A549 (cell line): ENCODE measurements around the gene TUBG2. TPM values are rescaled to one million over a fixed set of nuclear protein-coding genes. Genes with fewer than 3 reads are reported as not detected.

Experiments used
- ATAC-seq, 2 experiments: fragments of 200-7000 bp in 1 of 2; fragments of >200 bp in 1 of 2; cut with Nextera tagmentation in 1 of 2; cut with Tn5 transposase in 1 of 2; 3 replicates each; pipeline versions ENCODE4 v1.8.0 to v1.9.1; 2018 to 2020; ENCODE audit warnings: mild to moderate bottlenecking in 1 of 2, moderate library complexity in 1 of 2
- CTCF ChIA-PET: fragments of 300-600 bp; sonication (Branson Sonifier 250); formaldehyde crosslinking; extraction: SDS; loops from one replicate; lab custom pipeline; 2021; ENCODE audit warnings: antibody characterized with exemption, inconsistent platforms; lab: Yijun Ruan, JAX
- POLR2A ChIA-PET: fragments of 350-600 bp; formaldehyde crosslinking; extraction: SDS; loops from one replicate; lab custom pipeline; 2021; ENCODE audit warnings: antibody characterized with exemption, inconsistent platforms; lab: Yijun Ruan, JAX
- DNase-seq, 2 experiments: peaks; one replicate each; pipeline versions ENCODE4 v3.0.0 to v3.0.0-alpha.2; 2011 to 2016; ENCODE audit warnings: low read depth in 1 of 2, low spot score in 1 of 2
- FAIRE-seq: peaks from 2 replicates; lab custom pipeline; 2011; peaks lifted over from hg19 to GRCh38; lab: Jason Lieb, UNC
- H3K27ac ChIP-seq, 2 experiments: fragments of >200 bp; sonication (Bioruptor Twin); formaldehyde crosslinking; 3 replicates each; pipeline ENCODE4 v1.5.1; 2016 to 2017
- H3K4me1 ChIP-seq: fragments of >200 bp; sonication (Bioruptor Twin); formaldehyde crosslinking; 3 replicates; pipeline ENCODE4 v1.6.1; 2016
- H3K4me2 ChIP-seq: fragments of >200 bp; sonication (Bioruptor Twin); formaldehyde crosslinking; 3 replicates; pipeline ENCODE4 v1.6.1; 2016
- H3K4me3 ChIP-seq: fragments of >200 bp; sonication (Bioruptor Twin); formaldehyde crosslinking; 3 replicates; pipeline ENCODE4 v1.5.1; 2016
- H3K9me3 ChIP-seq: fragments of >200 bp; sonication (Bioruptor Twin); formaldehyde crosslinking; 3 replicates; pipeline ENCODE4 v1.6.1; 2016
- CBX8 ChIP-seq: fragments of 200-600 bp; sonication (generic); IDR thresholded peaks from 2 replicates; pipeline ENCODE4 v1.6.1; 2016
- CEBPB ChIP-seq, 2 experiments: fragments of >200 bp in 1 of 2; sonication (Bioruptor Twin) in 1 of 2; formaldehyde crosslinking in 1 of 2; IDR thresholded peaks; 2 replicates each; pipeline ENCODE4 v1.6.1; 2012 to 2016
- EHF ChIP-seq: fragments of 250-450 bp; sonication (Bioruptor Pico); IDR thresholded peaks from 2 replicates; pipeline ENCODE4 v1.5.0; 2020; ENCODE audit warnings: mild to moderate bottlenecking
- EP300 ChIP-seq, 2 experiments: fragments of >200 bp; sonication (Bioruptor Twin); formaldehyde crosslinking; IDR thresholded peaks; 2 replicates in 1 of 2; 3 replicates in 1 of 2; pipeline ENCODE4 v1.6.1; 2016 to 2017
- ESRRA ChIP-seq: fragments of 150-350 bp; IDR thresholded peaks from 2 replicates; pipeline ENCODE4 v1.6.1; 2014; ENCODE audit warnings: mild to moderate bottlenecking, low read length, borderline replicate concordance
- FOSB ChIP-seq: fragments of 250-450 bp; sonication (Bioruptor Pico); IDR thresholded peaks from 2 replicates; pipeline ENCODE4 v1.5.0; 2020; ENCODE audit warnings: mild to moderate bottlenecking, moderate library complexity
- FOSL2 ChIP-seq, 2 experiments: fragments of 450-650 bp in 1 of 2; fragments of >200 bp in 1 of 2; sonication (Bioruptor Twin) in 1 of 2; formaldehyde crosslinking; IDR thresholded peaks; 2 replicates each; pipeline versions ENCODE4 v1.5.0 to v1.6.1; 2016 to 2020; ENCODE audit warnings: mild to moderate bottlenecking in 1 of 2, moderate library complexity in 1 of 2
- MAZ ChIP-seq: fragments of 150-350 bp; IDR thresholded peaks from 2 replicates; pipeline ENCODE4 v1.6.1; 2014; ENCODE audit warnings: antibody characterized with exemption, low read depth, low read length, borderline replicate concordance
- MYC ChIP-seq: IDR thresholded peaks from 2 replicates; pipeline ENCODE4 v1.6.1; 2012; ENCODE audit warnings: mild to moderate bottlenecking, inconsistent platforms, low read length, improper control_type of control experiment, borderline replicate concordance
- PHF8 ChIP-seq: fragments of 200-600 bp; sonication (generic); IDR thresholded peaks from 2 replicates; pipeline ENCODE4 v1.6.1; 2016; ENCODE audit warnings: low read depth, mild to moderate bottlenecking, antibody characterized with exemption, moderate library complexity, borderline replicate concordance
- POLR2A ChIP-seq: IDR thresholded peaks from 2 replicates; pipeline ENCODE4 v1.6.1; 2012; ENCODE audit warnings: mild to moderate bottlenecking, low read length
- POLR2AphosphoS2 ChIP-seq: conservative IDR thresholded peaks from 2 replicates; pipeline ENCODE4 v1.6.1; 2012; ENCODE audit warnings: low read length, improper control_type of control experiment, inconsistent platforms
- RNF2 ChIP-seq: fragments of 200-600 bp; sonication (generic); IDR thresholded peaks from 2 replicates; pipeline ENCODE4 v1.6.1; 2016; ENCODE audit warnings: low read depth, mild to moderate bottlenecking, antibody characterized with exemption, moderate library complexity, borderline replicate concordance
- TFCP2L1 ChIP-seq: fragments of 250-450 bp; sonication (Bioruptor Pico); IDR thresholded peaks from 2 replicates; pipeline ENCODE4 v1.5.0; 2021; ENCODE audit warnings: mild to moderate bottlenecking
- WGBS: methylation state at CpG from one replicate; pipeline ENCODE4 v1.1.6; 2017; ENCODE audit errors: missing lambda C conversion rate; 5-methylcytosine and 5-hydroxymethylcytosine counted together
- polyA plus RNA-seq, 4 experiments: library from polyadenylated mRNA; depleted of rRNA in 3 of 4; stranded (reverse); fragments of >200 nt; fragmentation: RNase III in 1 of 4; extraction: RNeasy Plus Mini Kit Qiagen cat#74134 plus additional on column Dnase treatment in 1 of 4; gene quantifications; 2 replicates in 3 of 4; 3 replicates in 1 of 4; pipeline ENCODE4 v1.2.3, GENCODE V29; 2011 to 2017
- TF ChIP-seq, protein P1 (sequence below): fragments of >200 bp; sonication (Bioruptor Twin); formaldehyde crosslinking; IDR thresholded peaks from 3 replicates; pipeline ENCODE4 v1.6.1; 2016
- TF ChIP-seq, protein P2 (sequence below): IDR thresholded peaks from 2 replicates; pipeline ENCODE4 v1.6.1; 2012
- TF ChIP-seq, protein P3 (sequence below): IDR thresholded peaks from 2 replicates; pipeline ENCODE4 v1.6.1; 2012; ENCODE audit warnings: low read depth, borderline replicate concordance
- TF ChIP-seq, protein P4 (sequence below): fragments of 200-600 bp; sonication (generic); IDR thresholded peaks from 2 replicates; pipeline ENCODE4 v1.6.1; 2016; ENCODE audit warnings: antibody characterized with exemption, mild to moderate bottlenecking, moderate library complexity

The TUBG2 gene
- polyA plus RNA-seq, 2 of the 4 experiments (the other 2 are of a cell fraction): 14.9 to 30.6 TPM

DNA sequence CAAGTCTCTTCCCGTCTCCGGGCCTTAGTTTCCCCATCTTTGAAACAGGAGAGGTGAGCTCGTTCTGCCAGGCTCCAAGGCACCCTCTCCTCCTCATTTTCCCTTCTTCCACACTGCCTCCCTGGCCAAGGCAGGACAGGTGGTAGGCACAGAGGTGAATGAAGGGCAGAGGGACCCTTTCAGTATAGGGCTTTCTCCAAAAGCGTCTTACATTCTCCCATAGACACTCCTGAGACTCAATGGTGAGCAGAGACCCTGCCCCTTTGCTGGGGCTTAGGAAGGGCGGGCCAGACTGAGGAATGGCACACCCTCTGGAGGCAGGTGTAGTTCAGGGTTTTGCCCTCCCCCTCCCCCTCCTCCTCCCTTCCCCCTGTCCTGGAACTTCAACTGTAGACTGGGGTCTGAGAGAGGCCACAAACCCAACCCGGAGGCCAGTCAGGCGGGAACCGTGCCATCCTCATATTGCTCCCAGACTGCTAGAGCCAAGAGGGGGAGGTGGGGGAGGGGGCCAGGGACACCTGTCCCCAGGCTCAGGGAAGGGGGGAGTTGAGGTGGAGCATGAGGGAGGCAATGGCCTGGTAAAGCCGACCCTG is 15.8 kb downstream of the TUBG2 start:
- 54% methylated on average over 9 of the region's 9 CpGs for WGBS
- Histone ChIP-seq H3K9me3 (no peaks in the 10 kb centered on the region), H3K4me2 (peak overlapping the region; percentile 99), H3K4me3 (peak overlapping the region; percentile 87), H3K27ac (peak overlapping the region; percentile 93 to 95), H3K4me1 (peaks cover 42% of the 10 kb centered on the region)
- no peak for TF ChIP-seq PHF8
- TF ChIP-seq, protein P1, sequence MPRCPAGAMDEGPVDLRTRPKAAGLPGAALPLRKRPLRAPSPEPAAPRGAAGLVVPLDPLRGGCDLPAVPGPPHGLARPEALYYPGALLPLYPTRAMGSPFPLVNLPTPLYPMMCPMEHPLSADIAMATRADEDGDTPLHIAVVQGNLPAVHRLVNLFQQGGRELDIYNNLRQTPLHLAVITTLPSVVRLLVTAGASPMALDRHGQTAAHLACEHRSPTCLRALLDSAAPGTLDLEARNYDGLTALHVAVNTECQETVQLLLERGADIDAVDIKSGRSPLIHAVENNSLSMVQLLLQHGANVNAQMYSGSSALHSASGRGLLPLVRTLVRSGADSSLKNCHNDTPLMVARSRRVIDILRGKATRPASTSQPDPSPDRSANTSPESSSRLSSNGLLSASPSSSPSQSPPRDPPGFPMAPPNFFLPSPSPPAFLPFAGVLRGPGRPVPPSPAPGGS: no peak
- TF ChIP-seq FOSB (CRISPR knock-in tag): no peak
- no peak for TF ChIP-seq FOSL2 (IDR thresholded peaks at IDR 0.05)
- TF ChIP-seq FOSL2 (CRISPR knock-in tag; IDR thresholded peaks at IDR 0.05): no peak
- no peak for FAIRE-seq
- CTCF ChIA-PET: interaction anchor here (0.6 to 15.7 kb wide), 22 partner anchors 9 to 309 kb away, joined by 3 to 394 read pairs (median 4); partner anchors contain the start of genes PSMC3IP, RETREG3, TUBG1 and TUBG2
- ATAC-seq: no peak
- POLR2A ChIA-PET: interaction anchor here (1.6 kb wide), 2 partner anchors 16 to 65 kb away, joined by 7 read pairs; partner anchors contain the start of genes RETREG3, TUBG1 and TUBG2
- DNase-seq: no peak

DNA sequence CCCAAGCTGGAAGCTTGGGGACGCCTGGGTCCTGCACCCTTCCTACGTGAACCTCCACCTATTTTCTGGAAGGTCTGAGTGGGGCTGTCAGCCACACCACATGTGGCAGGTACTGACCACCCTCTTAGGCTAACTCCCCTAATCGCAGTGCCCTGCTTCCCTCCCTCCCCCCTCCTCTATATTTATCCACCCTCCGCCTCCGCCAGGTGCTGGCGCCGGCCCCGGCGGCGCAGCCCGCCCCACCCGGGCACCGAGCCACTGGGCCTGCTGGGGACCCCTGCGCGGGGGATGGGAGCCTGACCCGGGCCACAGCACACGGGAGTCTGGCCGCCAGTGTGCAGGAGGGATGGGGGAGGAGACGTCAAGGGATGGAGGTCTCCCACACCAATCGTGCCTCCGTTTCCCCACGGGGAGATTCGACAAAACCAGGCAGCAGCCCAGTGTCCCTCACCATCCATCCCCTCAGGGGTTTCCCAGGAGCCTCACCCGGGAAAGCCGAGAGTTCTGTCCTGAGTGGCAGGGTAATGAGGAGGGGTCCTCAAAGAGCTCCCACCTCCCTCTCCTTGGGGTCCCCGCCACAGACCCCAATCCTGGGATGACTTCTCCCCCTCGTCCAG is 16.4 kb downstream of the TUBG2 start:
- peak overlapping the region; percentile 93 to 95 for H3K27ac ChIP-seq
- ATAC-seq: no peak
- TF ChIP-seq RNF2: no peak
- no peak for TF ChIP-seq ESRRA
- no peak for TF ChIP-seq EP300 (IDR thresholded peaks at IDR 0.05)
- no peak for TF ChIP-seq POLR2AphosphoS2
- TF ChIP-seq CEBPB (IDR thresholded peaks at IDR 0.05): no peak
- peak overlapping the region; percentile 99 for H3K4me2 ChIP-seq
- H3K4me3 ChIP-seq: peak overlapping the region; percentile 87
- 16% methylated on average over 11 of the region's 27 CpGs for WGBS
- peaks cover 47% of the 10 kb centered on the region for H3K4me1 ChIP-seq
- FAIRE-seq: no peak
- ChIA-PET CTCF (interaction anchor here (0.7 to 15.7 kb wide), 18 partner anchors 8 to 95 kb away, joined by 3 to 394 read pairs (median 4); partner anchors contain the start of genes PSMC3IP and TUBG2), POLR2A (interaction anchor here (1.8 to 4.9 kb wide), 4 partner anchors 8 to 98 kb away, joined by 8 to 63 read pairs (median 47); partner anchors contain the start of genes PSMC3IP, RETREG3 and TUBG1)
- H3K9me3 ChIP-seq: no peaks in the 10 kb centered on the region
- no peak for DNase-seq

DNA sequence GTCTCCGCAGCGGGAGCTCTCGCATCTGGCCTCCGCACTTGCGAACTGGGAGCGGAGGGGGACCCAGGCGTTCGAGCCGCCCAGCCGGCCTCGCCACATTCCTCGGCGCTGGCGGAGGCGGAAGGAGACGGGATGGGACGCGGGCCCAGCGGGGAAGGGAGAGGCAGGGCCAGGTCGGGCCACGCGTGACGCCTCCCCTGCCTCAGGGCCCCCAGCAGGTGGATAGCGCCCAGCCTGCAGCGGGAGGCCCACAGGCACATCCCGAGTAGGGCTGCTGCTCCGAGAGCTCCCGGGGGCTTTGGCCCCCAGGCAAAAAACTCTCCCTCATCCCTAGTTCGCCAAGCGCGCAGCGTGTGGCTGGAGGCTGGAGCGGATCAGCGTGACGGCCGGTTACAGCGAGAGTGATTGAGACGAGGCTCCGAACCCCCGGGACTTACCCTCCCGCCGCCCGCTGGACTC is 16.9 kb downstream of the TUBG2 start:
- Histone ChIP-seq H3K4me3 (peak overlapping the region; percentile 87), H3K4me2 (peak overlapping the region; percentile 99), H3K4me1 (peaks cover 47% of the 10 kb centered on the region), H3K9me3 (no peaks in the 10 kb centered on the region), H3K27ac (peak overlapping the region; percentile 93 to 95)
- FAIRE-seq (no peak), DNase-seq (peak; percentile 47 to 58), ATAC-seq (peak; percentile 1 to 3; a peak in 2 of 6 replicates)
- WGBS: 5% methylated on average over 10 of the region's 43 CpGs
- ChIA-PET CTCF (interaction anchor here (0.7 to 15.7 kb wide), 21 partner anchors 9 to 111 kb away, joined by 3 to 394 read pairs (median 5); partner anchors contain the start of genes PSMC3IP, RETREG3, TUBG1 and TUBG2), POLR2A (interaction anchor here (0.8 to 4.9 kb wide), 7 partner anchors 8 to 140 kb away, joined by 3 to 63 read pairs (median 8); partner anchors contain the start of genes NAGLU, PSMC3IP, RETREG3 and TUBG1)
- TF ChIP-seq PHF8 (no peak), TFCP2L1 (CRISPR knock-in tag) (0 out of 2 replicates have a peak, but pooled peaks have one; percentile 22), CBX8 (no peak), MYC (0 out of 2 replicates have a peak, but pooled peaks have one; percentile 10), EHF (CRISPR knock-in tag) (no peak), MAZ (0 out of 2 replicates have a peak, but pooled peaks have one; percentile 44), POLR2A (0 out of 2 replicates have a peak, but pooled peaks have one; percentile 17)
- TF ChIP-seq, protein P2, sequence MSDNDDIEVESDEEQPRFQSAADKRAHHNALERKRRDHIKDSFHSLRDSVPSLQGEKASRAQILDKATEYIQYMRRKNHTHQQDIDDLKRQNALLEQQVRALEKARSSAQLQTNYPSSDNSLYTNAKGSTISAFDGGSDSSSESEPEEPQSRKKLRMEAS: 0 out of 2 replicates have a peak, but pooled peaks have one; percentile 16
- TF ChIP-seq, protein P3, sequence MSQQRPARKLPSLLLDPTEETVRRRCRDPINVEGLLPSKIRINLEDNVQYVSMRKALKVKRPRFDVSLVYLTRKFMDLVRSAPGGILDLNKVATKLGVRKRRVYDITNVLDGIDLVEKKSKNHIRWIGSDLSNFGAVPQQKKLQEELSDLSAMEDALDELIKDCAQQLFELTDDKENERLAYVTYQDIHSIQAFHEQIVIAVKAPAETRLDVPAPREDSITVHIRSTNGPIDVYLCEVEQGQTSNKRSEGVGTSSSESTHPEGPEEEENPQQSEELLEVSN: peak; percentile 63
- TF ChIP-seq, protein P4, sequence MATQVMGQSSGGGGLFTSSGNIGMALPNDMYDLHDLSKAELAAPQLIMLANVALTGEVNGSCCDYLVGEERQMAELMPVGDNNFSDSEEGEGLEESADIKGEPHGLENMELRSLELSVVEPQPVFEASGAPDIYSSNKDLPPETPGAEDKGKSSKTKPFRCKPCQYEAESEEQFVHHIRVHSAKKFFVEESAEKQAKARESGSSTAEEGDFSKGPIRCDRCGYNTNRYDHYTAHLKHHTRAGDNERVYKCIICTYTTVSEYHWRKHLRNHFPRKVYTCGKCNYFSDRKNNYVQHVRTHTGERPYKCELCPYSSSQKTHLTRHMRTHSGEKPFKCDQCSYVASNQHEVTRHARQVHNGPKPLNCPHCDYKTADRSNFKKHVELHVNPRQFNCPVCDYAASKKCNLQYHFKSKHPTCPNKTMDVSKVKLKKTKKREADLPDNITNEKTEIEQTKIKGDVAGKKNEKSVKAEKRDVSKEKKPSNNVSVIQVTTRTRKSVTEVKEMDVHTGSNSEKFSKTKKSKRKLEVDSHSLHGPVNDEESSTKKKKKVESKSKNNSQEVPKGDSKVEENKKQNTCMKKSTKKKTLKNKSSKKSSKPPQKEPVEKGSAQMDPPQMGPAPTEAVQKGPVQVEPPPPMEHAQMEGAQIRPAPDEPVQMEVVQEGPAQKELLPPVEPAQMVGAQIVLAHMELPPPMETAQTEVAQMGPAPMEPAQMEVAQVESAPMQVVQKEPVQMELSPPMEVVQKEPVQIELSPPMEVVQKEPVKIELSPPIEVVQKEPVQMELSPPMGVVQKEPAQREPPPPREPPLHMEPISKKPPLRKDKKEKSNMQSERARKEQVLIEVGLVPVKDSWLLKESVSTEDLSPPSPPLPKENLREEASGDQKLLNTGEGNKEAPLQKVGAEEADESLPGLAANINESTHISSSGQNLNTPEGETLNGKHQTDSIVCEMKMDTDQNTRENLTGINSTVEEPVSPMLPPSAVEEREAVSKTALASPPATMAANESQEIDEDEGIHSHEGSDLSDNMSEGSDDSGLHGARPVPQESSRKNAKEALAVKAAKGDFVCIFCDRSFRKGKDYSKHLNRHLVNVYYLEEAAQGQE: peak; percentile 58; the same call in 1 of the 2 replicates
